Natural killer cell treated with Interleukin-12 subunit alpha and Interleukin-12 subunit beta and Interleukin-15 and Interleukin-18, amount 100 ng/mL, for 72 hours (primary cell): Measurements from ENCODE around the gene ZNF200. TPM values are rescaled to one million over a fixed set of nuclear protein-coding genes. Genes with fewer than 3 reads are reported as not detected.
A peak's percentile ranks its signal among the peaks of the same experiment; 100 is the strongest.
"Not testable (repeated sequence)": the region's sequence is repeated elsewhere in the genome, so short reads cannot be mapped to it uniquely, and the experiment has no call there.

Experiments
- ATAC-seq, 2 donors: fragments of 150-1000 bp; cut with Tn5 transposase in 1 of 2; sonication (Bioruptor Pico), chemical (Tn5 transposase) in 1 of 2; 2 replicates each; pipeline ENCODE4 v1.10.0; 2021
- DNase-seq: peaks from one replicate; pipeline ENCODE4 v3.0.0; 2022; ENCODE audit warnings: low spot score
- H3K27ac Mint-ChIP-seq, 2 donors: 1 replicate in 1 of 2; 2 replicates in 1 of 2; pipeline ENCODE4 v1.8.0; 2022; ENCODE audit warnings: mixed read lengths in 2 of 2, mild to moderate bottlenecking in 1 of 2, moderate library complexity in 1 of 2
- H3K27me3 Mint-ChIP-seq, 2 donors: 1 replicate in 1 of 2; 2 replicates in 1 of 2; pipeline ENCODE4 v1.8.0; 2022; ENCODE audit warnings: mixed read lengths in 2 of 2
- H3K36me3 Mint-ChIP-seq: one replicate; pipeline ENCODE4 v1.8.0; 2022; ENCODE audit warnings: mixed read lengths
- H3K4me1 Mint-ChIP-seq, 2 donors: 1 replicate in 1 of 2; 2 replicates in 1 of 2; pipeline ENCODE4 v1.8.0; 2022; ENCODE audit warnings: low read depth in 2 of 2, mixed read lengths in 2 of 2, mild to moderate bottlenecking in 1 of 2
- H3K4me3 Mint-ChIP-seq: one replicate; pipeline ENCODE4 v1.8.0; 2022; ENCODE audit warnings: mixed read lengths
- H3K9me3 Mint-ChIP-seq: 2 replicates; pipeline ENCODE4 v1.8.0; 2022; ENCODE audit warnings: mixed read lengths
- total RNA-seq, 2 donors: library from RNA; stranded (reverse); gene quantifications; one replicate each; pipeline ENCODE4 v1.2.3, GENCODE V29; 2022

Gene ZNF200
- total RNA-seq, 2 donors from 2014 or later: 16.6 to 18.9 TPM

DNA sequence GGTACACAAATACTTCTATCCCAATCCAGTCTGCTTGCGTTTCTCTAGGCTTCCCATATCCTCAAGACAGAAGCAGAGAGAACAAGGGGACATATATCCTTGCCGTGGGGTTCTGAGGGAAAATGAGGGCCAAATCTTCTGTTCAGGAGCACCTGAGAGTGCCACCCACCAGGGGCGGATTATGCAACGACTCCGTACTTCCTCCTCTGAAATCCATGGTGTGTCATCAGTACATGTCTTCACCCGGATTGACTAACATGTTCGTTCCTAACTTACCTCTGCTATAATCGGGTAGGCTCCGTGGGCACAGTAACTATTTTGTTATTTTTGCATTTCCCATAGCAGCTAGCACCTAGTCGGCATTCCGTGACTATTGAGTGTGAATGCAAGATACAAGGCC lies 7.8 kb upstream of the ZNF200 start:
- no peaks in the 10 kb centered on the region for H3K9me3 Mint-ChIP-seq
- H3K4me3 Mint-ChIP-seq: no peak overlapping the region
- ATAC-seq (no peak), DNase-seq (no peak)
- H3K27me3 Mint-ChIP-seq: peaks cover 10 to 17% of the 10 kb centered on the region in 2 donors
- H3K36me3 Mint-ChIP-seq: no peaks in the 10 kb centered on the region
- no peak overlapping the region for H3K27ac Mint-ChIP-seq
- H3K4me1 Mint-ChIP-seq: no peaks in the 10 kb centered on the region

DNA sequence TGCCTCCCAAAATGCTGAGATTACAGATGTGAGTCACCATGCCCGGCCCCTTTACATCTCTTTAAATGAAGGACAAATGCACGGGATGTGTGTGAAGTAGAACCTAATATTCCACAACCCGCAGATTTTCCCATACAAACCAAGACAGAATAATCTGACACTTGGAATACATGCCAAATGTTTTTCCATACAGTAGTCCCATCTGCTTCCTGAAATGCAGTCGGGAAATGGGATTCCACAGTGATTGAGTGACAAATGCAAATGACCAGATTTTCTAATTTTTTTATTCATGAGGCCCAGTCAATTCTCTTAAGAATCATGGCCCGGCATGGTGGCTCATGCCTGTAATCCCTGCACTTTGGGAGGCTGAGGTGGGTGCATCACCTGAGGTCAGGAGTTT lies 6.8 kb upstream of the ZNF200 start:
- no peak overlapping the region for H3K4me3 Mint-ChIP-seq

DNA sequence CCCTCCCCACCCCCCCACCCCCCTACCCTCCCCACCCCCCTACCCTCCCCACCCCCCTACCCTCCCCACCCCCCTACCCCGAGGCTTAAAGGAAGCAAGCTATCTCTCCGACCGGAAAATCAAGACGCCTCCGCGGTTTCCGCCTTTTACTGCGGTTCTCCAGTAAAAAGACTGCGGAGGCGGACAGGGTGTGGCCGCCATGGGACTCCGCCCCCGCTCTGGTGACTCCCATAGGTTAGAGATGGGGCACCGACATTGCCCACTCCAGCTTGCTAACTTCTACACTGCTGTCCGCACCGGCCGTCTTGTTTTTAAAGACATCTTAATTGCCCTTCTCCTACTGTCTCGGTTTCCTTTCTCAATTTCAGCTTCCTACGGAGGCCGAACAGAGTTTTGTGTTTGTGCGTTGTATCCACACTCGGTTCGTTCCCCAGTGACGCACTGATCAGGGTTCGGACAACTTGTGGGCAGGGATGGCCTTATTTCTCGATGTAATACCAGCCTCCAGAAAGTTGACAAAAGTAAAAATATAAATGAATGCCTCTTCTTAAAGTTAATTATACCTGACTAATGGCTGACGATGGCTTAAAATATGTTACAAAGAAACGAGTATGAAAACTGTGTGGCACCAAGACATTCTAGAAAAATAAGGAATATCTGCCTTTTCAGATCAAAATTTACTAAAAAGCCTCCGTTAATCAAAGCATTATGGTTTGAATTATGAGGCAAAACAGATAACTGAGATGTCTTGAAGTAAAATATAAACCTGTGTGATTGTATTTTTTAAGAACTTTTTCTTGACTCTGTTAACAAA lies 1.1 kb upstream of the ZNF200 start:
- DNase-seq (no peak), ATAC-seq (no peak)
- peak overlapping the region; percentile 74 to 87 for H3K27ac Mint-ChIP-seq
- peaks cover 33% of the 10 kb centered on the region for H3K36me3 Mint-ChIP-seq
- H3K27me3 Mint-ChIP-seq: peaks cover 0 to 4% of the 10 kb centered on the region in 2 donors
- no peaks in the 10 kb centered on the region for H3K9me3 Mint-ChIP-seq
- peak overlapping the region; percentile 83 for H3K4me3 Mint-ChIP-seq
- H3K4me1 Mint-ChIP-seq: peaks cover 19 to 26% of the 10 kb centered on the region in 2 donors

More for the DNA sequence above, 6.8 kb upstream of the ZNF200 start:
- no peaks in the 10 kb centered on the region for H3K4me1 Mint-ChIP-seq
- H3K27me3 Mint-ChIP-seq: peaks cover 10 to 17% of the 10 kb centered on the region in 2 donors
- DNase-seq (no peak), ATAC-seq (no peak)
- no peaks in the 10 kb centered on the region for H3K36me3 Mint-ChIP-seq
- H3K9me3 Mint-ChIP-seq: no peaks in the 10 kb centered on the region
- H3K27ac Mint-ChIP-seq: no peak overlapping the region

DNA sequence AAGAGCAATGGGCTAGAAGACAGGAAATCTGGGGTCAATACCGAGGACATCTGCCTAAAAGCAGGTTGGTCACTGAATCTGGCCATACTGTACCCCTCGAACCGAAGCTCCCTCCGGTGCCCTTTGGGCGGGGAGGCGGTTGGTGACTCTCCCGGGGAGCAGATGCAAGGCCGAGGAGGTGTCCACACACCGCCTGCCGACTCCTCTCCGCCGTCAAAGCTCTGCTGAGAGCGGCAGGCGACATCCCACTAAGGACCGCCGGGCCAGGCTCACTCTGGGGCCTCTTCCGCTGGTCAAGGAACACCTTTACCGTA lies 458 bp downstream of the ZNF200 start:
- Mint-ChIP-seq H3K27ac (peak overlapping the region; percentile 96 to 97), H3K36me3 (peaks cover 47% of the 10 kb centered on the region), H3K4me3 (peak overlapping the region; percentile 96), H3K4me1 (peaks cover 23 to 26% of the 10 kb centered on the region in 2 donors), H3K27me3 (no peaks in the 10 kb centered on the region), H3K9me3 (no peaks in the 10 kb centered on the region)
- no peak for ATAC-seq
- no peak for DNase-seq

DNA sequence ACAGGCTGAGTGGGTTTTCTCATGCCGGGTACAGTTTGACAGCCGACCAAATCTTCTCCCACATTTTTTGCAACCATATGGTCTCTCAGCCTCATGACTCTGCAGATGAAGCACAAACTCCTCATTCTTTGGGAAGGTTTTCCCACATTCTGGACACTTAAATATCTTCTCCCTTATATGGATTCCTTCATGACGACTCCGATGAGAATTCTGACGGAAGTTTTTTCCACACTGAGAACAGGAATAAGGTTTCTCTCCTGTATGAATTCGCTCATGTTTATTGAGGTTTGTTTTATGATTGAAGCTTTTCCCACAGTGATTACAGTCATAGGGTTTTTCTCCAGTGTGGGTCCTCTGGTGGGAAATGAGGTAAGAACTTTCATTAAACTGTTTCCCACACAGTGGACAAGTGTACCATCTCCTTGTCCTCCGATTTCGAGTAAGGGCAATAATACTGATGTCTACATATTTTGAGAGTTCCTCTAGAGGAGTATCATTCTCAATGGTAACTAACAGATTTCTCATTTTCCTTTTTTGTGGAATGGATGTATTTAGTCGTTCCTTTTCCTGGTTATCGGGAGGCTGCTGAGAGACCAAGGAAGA lies 10.9 kb downstream of the ZNF200 start:
- Mint-ChIP-seq H3K27ac (no peak overlapping the region), H3K36me3 (peaks cover 66% of the 10 kb centered on the region), H3K9me3 (peaks cover 20% of the 10 kb centered on the region), H3K4me1 (peaks cover 0 to 2% of the 10 kb centered on the region in 2 donors), H3K4me3 (no peak overlapping the region), H3K27me3 (no peaks in the 10 kb centered on the region)
- ATAC-seq (no peak), DNase-seq (no peak)

DNA sequence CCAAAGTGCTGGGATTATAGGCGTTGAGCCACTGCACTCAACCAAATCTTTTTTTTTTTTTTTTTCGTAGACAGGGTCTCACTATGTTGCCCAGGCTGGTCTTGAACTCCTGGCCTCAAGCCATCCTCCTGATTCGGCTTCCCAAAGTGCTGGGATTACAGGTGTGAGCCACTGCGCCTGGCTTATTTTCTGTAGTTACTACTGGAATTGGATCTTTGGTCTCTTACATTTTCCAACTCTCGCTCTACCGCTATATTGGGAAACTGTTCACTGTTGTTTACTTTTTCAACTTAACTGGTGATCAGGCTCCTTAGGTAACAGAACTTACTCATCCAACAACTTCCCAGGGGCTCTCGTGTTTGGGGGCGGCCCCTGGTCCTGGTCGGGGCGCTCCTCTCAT lies 14.1 kb downstream of the ZNF200 start:
- H3K4me1 Mint-ChIP-seq: peaks cover 12 to 15% of the 10 kb centered on the region in 2 donors
- no peak for DNase-seq
- no peaks in the 10 kb centered on the region for H3K27me3 Mint-ChIP-seq
- peaks cover 16% of the 10 kb centered on the region for H3K9me3 Mint-ChIP-seq
- ATAC-seq: no peak
- H3K36me3 Mint-ChIP-seq: peaks cover 44% of the 10 kb centered on the region
- H3K27ac Mint-ChIP-seq: no peak overlapping the region
- no peak overlapping the region for H3K4me3 Mint-ChIP-seq

DNA sequence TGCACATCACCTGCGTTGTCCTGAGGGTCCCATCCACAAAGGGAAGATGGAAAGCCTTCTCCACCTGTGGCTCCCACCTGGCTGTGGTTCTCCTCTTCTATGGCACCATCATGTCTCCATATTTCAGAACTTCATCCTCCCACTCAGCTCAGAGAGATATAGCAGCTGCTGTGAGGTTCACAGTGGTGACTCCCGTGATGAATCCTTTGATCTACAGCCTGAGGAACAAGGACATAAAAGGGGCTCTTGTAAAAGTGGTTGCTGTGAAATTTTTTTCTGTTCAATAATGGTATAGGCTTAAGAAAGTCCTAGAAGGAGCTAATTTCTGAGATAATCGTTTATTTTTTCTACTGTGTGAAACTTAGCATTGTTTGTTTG lies 18.7 kb downstream of the ZNF200 start:
- DNase-seq (no peak), ATAC-seq (no peak)
- H3K36me3 Mint-ChIP-seq: peaks cover 12% of the 10 kb centered on the region
- peak overlapping the region; percentile 75 for H3K4me3 Mint-ChIP-seq
- H3K27ac Mint-ChIP-seq: peak overlapping the region; percentile 76 to 81
- no peaks in the 10 kb centered on the region for H3K27me3 Mint-ChIP-seq
- peaks cover 11% of the 10 kb centered on the region for H3K9me3 Mint-ChIP-seq
- H3K4me1 Mint-ChIP-seq: peaks cover 27 to 47% of the 10 kb centered on the region in 2 donors

DNA sequence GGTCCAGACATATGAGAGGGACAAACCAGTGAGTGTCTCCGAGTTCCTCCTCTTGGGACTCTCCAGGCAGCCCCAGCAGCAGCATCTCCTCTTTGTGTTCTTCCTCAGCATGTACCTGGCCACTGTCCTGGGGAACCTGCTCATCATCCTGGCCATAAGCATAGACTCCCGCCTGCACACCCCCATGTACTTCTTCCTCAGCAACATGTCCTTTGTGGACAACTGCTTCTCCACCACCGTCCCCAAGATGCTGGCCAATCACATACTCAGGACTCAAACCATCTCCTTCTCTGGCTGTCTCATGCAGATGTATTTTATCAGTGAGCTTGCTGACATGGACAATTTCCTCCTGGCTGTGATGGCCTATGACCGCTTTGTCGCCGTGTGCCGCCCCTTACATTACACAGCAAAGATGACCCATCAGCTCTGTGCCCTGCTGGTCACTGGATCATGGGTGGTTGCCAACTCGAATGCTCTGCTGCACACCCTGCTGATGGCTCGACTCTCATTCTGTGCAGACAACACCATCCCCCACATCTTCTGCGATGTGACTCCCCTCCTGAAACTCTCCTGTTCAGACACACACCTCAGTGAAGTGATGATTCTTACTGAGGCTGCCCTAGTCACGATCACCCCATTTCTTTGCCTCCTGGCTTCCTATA lies 19.2 kb downstream of the ZNF200 start:
- peaks cover 11% of the 10 kb centered on the region for H3K9me3 Mint-ChIP-seq
- H3K27ac Mint-ChIP-seq: peak overlapping the region; percentile 76 to 81
- H3K27me3 Mint-ChIP-seq: no peaks in the 10 kb centered on the region
- peaks cover 27 to 47% of the 10 kb centered on the region in 2 donors for H3K4me1 Mint-ChIP-seq
- H3K36me3 Mint-ChIP-seq: peaks cover 12% of the 10 kb centered on the region
- H3K4me3 Mint-ChIP-seq: peak overlapping the region; percentile 75
- DNase-seq (no peak), ATAC-seq (no peak)

DNA sequence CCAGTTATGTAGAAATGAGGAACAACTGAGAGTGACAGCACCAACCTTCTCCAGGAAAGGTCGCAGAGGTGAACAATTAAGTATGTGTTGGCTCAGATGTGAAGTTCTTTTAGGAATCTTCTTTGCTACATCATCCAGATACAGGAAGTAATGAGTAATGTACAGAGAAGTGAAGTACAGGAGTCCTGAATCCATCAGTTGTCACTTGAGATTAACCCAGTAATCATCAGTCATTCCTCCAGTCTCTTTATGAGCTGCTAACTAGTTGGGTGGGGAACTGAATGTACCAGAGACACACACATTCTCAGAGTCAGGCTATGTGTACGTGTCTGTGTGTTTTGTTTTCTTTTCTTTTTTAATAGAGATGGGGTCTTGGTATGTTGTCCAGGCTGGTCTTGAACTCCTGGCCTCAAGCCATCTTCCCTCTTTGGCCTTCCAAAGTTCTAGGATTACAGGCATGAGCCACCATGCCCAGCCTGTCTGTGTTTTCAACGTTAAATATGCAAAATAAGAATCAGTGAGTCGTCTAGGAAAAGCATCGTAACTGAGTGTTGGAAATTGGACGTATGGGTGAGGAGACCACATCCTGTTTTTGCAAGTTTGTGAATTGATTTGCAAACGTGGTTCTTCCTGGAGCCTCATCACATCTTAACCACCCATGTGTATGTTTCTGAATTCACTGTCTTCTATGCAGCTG lies 19.9 kb downstream of the ZNF200 start:
- H3K27me3 Mint-ChIP-seq: no peaks in the 10 kb centered on the region
- DNase-seq: no peak
- H3K4me3 Mint-ChIP-seq: peak overlapping the region; percentile 75
- H3K36me3 Mint-ChIP-seq: peaks cover 12% of the 10 kb centered on the region
- peak overlapping the region; percentile 76 to 81 for H3K27ac Mint-ChIP-seq
- H3K4me1 Mint-ChIP-seq: peaks cover 27 to 47% of the 10 kb centered on the region in 2 donors
- H3K9me3 Mint-ChIP-seq: peaks cover 11% of the 10 kb centered on the region
- ATAC-seq: peak; percentile 83 to 85

DNA sequence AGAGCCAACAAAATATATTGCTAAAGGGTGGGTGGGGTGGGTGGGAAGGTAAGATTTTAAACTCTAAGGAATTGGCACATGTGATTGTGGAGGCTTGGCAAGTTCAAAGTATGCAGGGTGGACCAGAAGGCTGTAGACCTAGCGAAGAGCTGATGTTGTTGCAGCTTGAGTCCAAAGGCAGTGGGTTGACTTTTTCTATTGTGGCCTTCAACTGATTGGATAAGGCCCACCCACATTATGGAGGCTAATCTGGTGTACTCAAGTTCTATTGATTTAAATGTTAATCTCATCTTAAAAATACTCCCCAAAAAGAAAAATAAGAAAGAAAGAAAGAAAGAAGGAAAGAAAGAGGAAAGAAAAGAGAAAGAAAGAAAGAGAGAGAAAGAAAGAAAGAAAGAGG lies 22.4 kb downstream of the ZNF200 start:
- Mint-ChIP-seq H3K36me3 (peaks cover 12% of the 10 kb centered on the region), H3K9me3 (peaks cover 11% of the 10 kb centered on the region), H3K4me3 (peak overlapping the region; percentile 5), H3K27ac (no peak overlapping the region), H3K4me1 (peaks cover 23 to 44% of the 10 kb centered on the region in 2 donors), H3K27me3 (no peaks in the 10 kb centered on the region)
- DNase-seq (no peak), ATAC-seq (no peak)

DNA sequence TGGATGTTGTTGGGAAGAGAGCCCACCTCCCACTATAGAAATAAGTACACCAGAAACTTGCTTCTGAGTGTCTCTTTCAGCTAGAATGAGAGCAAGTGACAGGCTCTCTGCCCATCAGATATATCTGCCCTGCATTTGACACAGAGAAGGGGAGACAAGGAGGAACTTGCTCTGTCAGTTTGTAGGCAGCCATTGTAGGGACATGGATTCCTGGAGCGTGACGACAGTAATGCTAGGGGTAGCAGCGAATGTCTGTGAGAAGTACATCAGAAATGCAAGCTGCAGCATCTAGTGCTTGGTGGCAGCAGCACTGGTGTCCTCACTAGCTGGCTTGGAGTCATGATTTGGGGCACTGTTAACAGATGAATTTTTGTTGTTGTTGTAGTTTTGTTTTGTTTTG lies 23.0 kb downstream of the ZNF200 start:
- H3K4me1 Mint-ChIP-seq: peaks cover 22 to 43% of the 10 kb centered on the region in 2 donors
- ATAC-seq: no peak
- no peak overlapping the region for H3K4me3 Mint-ChIP-seq
- H3K9me3 Mint-ChIP-seq: peaks cover 11% of the 10 kb centered on the region
- H3K27ac Mint-ChIP-seq: peak overlapping the region in 1 of 2 donors; percentile 43
- H3K27me3 Mint-ChIP-seq: no peaks in the 10 kb centered on the region
- peaks cover 12% of the 10 kb centered on the region for H3K36me3 Mint-ChIP-seq
- DNase-seq: no peak

DNA sequence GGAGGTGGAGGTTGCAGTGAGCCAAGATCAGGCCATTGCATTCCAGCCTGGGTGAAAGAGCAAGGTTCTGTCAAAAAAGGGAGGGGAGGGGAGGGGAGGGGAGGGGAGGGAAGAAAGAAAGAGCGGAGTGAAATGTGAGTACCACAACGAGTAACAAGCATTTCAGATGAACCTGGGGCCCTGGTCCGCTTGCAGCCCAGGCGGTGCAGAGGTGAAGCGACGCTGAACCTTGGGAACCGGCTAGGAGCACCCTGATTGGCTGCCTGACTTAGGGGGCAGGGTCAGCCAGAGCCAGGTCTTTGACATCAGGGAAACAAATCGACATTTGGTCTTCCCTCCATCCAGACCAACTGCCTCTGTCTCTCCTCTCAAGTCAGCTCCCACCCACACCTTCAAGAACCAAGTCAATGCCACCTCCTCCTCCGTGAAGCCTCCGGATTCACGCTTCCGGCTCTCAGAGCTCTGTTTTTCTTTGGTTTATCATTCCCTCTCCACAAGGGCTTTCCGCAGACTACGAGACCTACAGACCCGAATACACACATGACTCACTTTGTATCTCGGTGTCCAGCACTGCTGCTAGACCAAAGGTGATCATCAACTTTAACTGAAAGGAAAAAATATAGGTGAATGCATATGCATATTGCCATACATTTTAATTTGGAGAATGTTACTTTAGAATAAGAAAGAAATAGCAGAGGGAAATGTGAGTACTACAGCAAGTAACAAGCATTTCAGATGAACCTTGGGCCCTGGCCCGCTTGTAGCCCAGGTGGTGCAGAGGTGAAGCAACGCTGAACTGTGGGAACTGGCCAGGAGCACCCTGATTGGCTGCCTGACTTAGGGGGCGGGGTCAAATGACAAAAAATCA lies 27.6 kb downstream of the ZNF200 start:
- H3K4me3 Mint-ChIP-seq: no peak overlapping the region
- peaks cover 9% of the 10 kb centered on the region for H3K9me3 Mint-ChIP-seq
- DNase-seq: no peak
- H3K36me3 Mint-ChIP-seq: peaks cover 16% of the 10 kb centered on the region
- peaks cover 5 to 10% of the 10 kb centered on the region in 2 donors for H3K27me3 Mint-ChIP-seq
- no peak overlapping the region for H3K27ac Mint-ChIP-seq
- ATAC-seq: no peak
- peaks cover 0 to 10% of the 10 kb centered on the region in 2 donors for H3K4me1 Mint-ChIP-seq

DNA sequence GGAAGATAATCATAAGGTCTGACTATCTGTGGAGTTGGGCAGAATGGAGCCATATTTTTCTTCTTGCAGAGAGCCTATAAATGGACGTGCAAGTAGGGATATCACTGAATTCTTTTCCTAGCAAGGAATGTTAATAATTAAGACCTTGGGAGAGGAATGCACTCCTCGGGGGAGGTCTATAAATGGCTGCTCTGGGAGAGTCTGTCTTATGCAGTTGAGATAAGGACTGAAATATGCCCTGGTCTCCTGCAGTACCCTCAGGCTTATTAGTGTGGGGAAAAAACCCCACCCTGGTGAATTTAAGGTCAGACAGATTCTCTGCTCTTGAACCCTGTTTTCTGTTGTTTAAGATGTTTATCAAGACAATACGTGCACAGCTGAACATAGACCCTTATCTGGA lies 29.0 kb downstream of the ZNF200 start:
- H3K4me1 Mint-ChIP-seq, DNase-seq, H3K27ac Mint-ChIP-seq, H3K4me3 Mint-ChIP-seq, ATAC-seq, H3K9me3 Mint-ChIP-seq: not testable (repeated sequence)
- Mint-ChIP-seq H3K36me3 (peaks cover 16% of the 10 kb centered on the region), H3K27me3 (peaks cover 6 to 10% of the 10 kb centered on the region in 2 donors)
